Neural cell (in vitro differentiated cells): ENCODE results near the gene C19orf85. TPM values are rescaled to one million over a fixed set of nuclear protein-coding genes. Genes with fewer than 3 reads are reported as not detected.

Experiments used
- H2AFZ ChIP-seq: fragments of 200-600, 300-800 bp; sonication (generic), shearing (Covaris generic); 2 replicates; pipeline ENCODE4 v1.6.0; 2014; ENCODE audit warnings: low read depth, mild to moderate bottlenecking, antibody characterized with exemption, low read length, moderate library complexity
- H3F3A ChIP-seq: fragments of 200-600 bp; shearing (Covaris generic); 2 replicates; pipeline ENCODE4 v1.6.1; 2016; ENCODE audit warnings: mild to moderate bottlenecking, moderate library complexity, mixed read lengths, antibody characterized with exemption, low read length; ENCODE audit not compliant: insufficient read depth, poor library complexity, severe bottlenecking
- H3K27ac ChIP-seq: fragments of 200-600, 300-800 bp; sonication (generic), shearing (Covaris generic); 2 replicates; pipeline ENCODE4 v1.5.1; 2014; ENCODE audit warnings: mild to moderate bottlenecking, low read length, moderate library complexity
- H3K27me3 ChIP-seq: fragments of 300-800, 200-600 bp; sonication (generic), shearing (Covaris generic); 2 replicates; pipeline ENCODE4 v1.6.0; 2014; ENCODE audit warnings: mild to moderate bottlenecking, low read depth, low read length, moderate library complexity; ENCODE audit not compliant: insufficient read depth
- H3K36me3 ChIP-seq: fragments of 300-800, 200-600 bp; sonication (generic), shearing (Covaris generic); 2 replicates; pipeline ENCODE4 v1.5.1; 2014; ENCODE audit warnings: mild to moderate bottlenecking, antibody characterized with exemption, low read length, moderate library complexity; ENCODE audit not compliant: insufficient read depth
- H3K4me2 ChIP-seq: fragments of 300-800, 200-600 bp; sonication (generic), shearing (Covaris generic); 2 replicates; pipeline ENCODE4 v1.6.0; 2014; ENCODE audit warnings: mild to moderate bottlenecking, low read length
- H3K4me3 ChIP-seq: fragments of 300-800, 200-600 bp; sonication (generic), shearing (Covaris generic); 2 replicates; pipeline ENCODE4 v1.5.1; 2014; ENCODE audit warnings: mild to moderate bottlenecking, low read length, moderate library complexity
- H3K79me2 ChIP-seq: fragments of 200-600 bp; shearing (Covaris generic); replicated peaks from 2 replicates; pipeline ENCODE4 v1.6.0; 2014; ENCODE audit warnings: mild to moderate bottlenecking, low read length, moderate library complexity; ENCODE audit not compliant: insufficient read depth
- H3K9ac ChIP-seq: fragments of 300-800, 200-600 bp; sonication (generic), shearing (Covaris generic); 2 replicates; pipeline ENCODE4 v1.6.1; 2016; ENCODE audit warnings: mild to moderate bottlenecking, low read length, mixed read lengths
- H3K9me2 ChIP-seq: fragments of 200-600 bp; shearing (Covaris generic); 2 replicates; pipeline ENCODE4 v1.6.1; 2016; ENCODE audit warnings: mild to moderate bottlenecking, low read length, mixed read lengths; ENCODE audit not compliant: insufficient read depth
- H3K9me3 ChIP-seq: fragments of 200-600, 300-800 bp; sonication (generic), shearing (Covaris generic); 2 replicates; pipeline ENCODE4 v1.6.1; 2016; ENCODE audit warnings: mild to moderate bottlenecking, mixed run types, low read length, moderate library complexity, mixed read lengths
- H4K20me1 ChIP-seq: fragments of 200-600 bp; shearing (Covaris generic); 2 replicates; pipeline ENCODE4 v1.6.1; 2016; ENCODE audit warnings: mild to moderate bottlenecking, mixed run types; ENCODE audit not compliant: insufficient read depth
- CTCF ChIP-seq: fragments of 450-650 bp; IDR thresholded peaks from 2 replicates; pipeline ENCODE4 v1.5.1; 2014; ENCODE audit warnings: antibody characterized with exemption, mild to moderate bottlenecking, moderate library complexity; ENCODE audit not compliant: poor library complexity, severe bottlenecking
- EP300 ChIP-seq: fragments of 450-650 bp; conservative IDR thresholded peaks from 2 replicates; pipeline ENCODE4 v1.6.1; 2014; ENCODE audit warnings: antibody characterized with exemption, mild to moderate bottlenecking, moderate library complexity; ENCODE audit not compliant: poor library complexity, severe bottlenecking
- EZH2 ChIP-seq: fragments of 200-600, 300-800 bp; shearing (Covaris generic), sonication (generic); IDR thresholded peaks from 2 replicates; pipeline ENCODE4 v1.6.1; 2014; ENCODE audit warnings: antibody characterized with exemption, low read length, borderline replicate concordance, mild to moderate bottlenecking; ENCODE audit not compliant: insufficient read depth, poor library complexity, severe bottlenecking
- MXI1 ChIP-seq: fragments of 450-650 bp; conservative IDR thresholded peaks from 2 replicates; pipeline ENCODE4 v1.6.1; 2014; ENCODE audit warnings: antibody characterized with exemption, mild to moderate bottlenecking; ENCODE audit not compliant: poor library complexity, severe bottlenecking
- POLR2AphosphoS5 ChIP-seq: IDR thresholded peaks from 2 replicates; pipeline ENCODE4 v1.6.1; 2012
- RAD21 ChIP-seq: fragments of 450-650 bp; conservative IDR thresholded peaks from 2 replicates; pipeline ENCODE4 v1.6.1; 2014; ENCODE audit warnings: antibody characterized with exemption, mild to moderate bottlenecking, moderate library complexity
- REST ChIP-seq: IDR thresholded peaks from 2 replicates; pipeline ENCODE4 v1.6.1; 2012; ENCODE audit warnings: borderline replicate concordance
- SMC3 ChIP-seq: fragments of 450-650 bp; conservative IDR thresholded peaks from 2 replicates; pipeline ENCODE4 v1.6.1; 2014; ENCODE audit warnings: antibody characterized with exemption, mild to moderate bottlenecking, moderate library complexity; ENCODE audit not compliant: poor library complexity
- TAF1 ChIP-seq: IDR thresholded peaks from 2 replicates; pipeline ENCODE4 v1.6.1; 2012; ENCODE audit warnings: low read depth
- polyA plus RNA-seq: library from polyadenylated mRNA; depleted of rRNA; stranded (reverse); fragments of >200 nt; gene quantifications from 2 replicates; pipeline ENCODE4 v1.2.3, GENCODE V29; 2014

Gene C19orf85
- polyA plus RNA-seq, 1 donor from 2014 or later: 0.19 TPM

GRCh38 chr19:55461974-55462626, 2.5 kb downstream of the C19orf85 start:
- Histone ChIP-seq H4K20me1 (no peaks in the 10 kb centered on the region), H3K27me3 (no peaks in the 10 kb centered on the region), H3K9ac (peak overlapping the region; percentile 61), H3K79me2 (no peaks in the 10 kb centered on the region), H3K4me3 (peak overlapping the region; percentile 97), H3K9me2 (no peaks in the 10 kb centered on the region), H3K4me2 (no peak overlapping the region), H3K36me3 (no peaks in the 10 kb centered on the region), H2AFZ (peak overlapping the region; percentile 67), H3K27ac (no peak overlapping the region), H3K9me3 (no peaks in the 10 kb centered on the region), H3F3A (no peaks in the 10 kb centered on the region)
- peak; percentile 41 for TF ChIP-seq POLR2AphosphoS5
- no peak for TF ChIP-seq EZH2

- Histone ChIP-seq H4K20me1 (no peaks in the 10 kb centered on the region), H3K36me3 (no peaks in the 10 kb centered on the region), H3K79me2 (no peaks in the 10 kb centered on the region), H3K9ac (peak within 1 kb of the TSS; percentile 78), H3K27ac (peak within 1 kb of the TSS; percentile 11), H3K4me2 (peak within 1 kb of the TSS; percentile 78), H2AFZ (peak within 1 kb of the TSS; percentile 67), H3F3A (no peaks in the 10 kb centered on the region), H3K4me3 (peak within 1 kb of the TSS; percentile 97), H3K27me3 (no peaks in the 10 kb centered on the region), H3K9me3 (no peaks in the 10 kb centered on the region), H3K9me2 (no peaks in the 10 kb centered on the region)
- no peak for TF ChIP-seq RAD21
- TF ChIP-seq POLR2AphosphoS5: peak; percentile 51
- peak; percentile 26 for TF ChIP-seq REST
- TF ChIP-seq EP300: peak; percentile 41
- no peak for TF ChIP-seq TAF1
- peak; percentile 32 for TF ChIP-seq CTCF
- TF ChIP-seq SMC3: peak; percentile 30
- TF ChIP-seq MXI1: peak; percentile 88
- TF ChIP-seq EZH2: no peak
Measured at GRCh38 chr19:55461259-55461973, 3.1 kb downstream of the C19orf85 start, which contains the start of gene ISOC2. ISOC2 (minus strand) TSS chr19:55461642; CDS start chr19:55456486, 5,156 bp downstream.
